ENCODE data around the gene PM20D2. TPM values are rescaled to one million over a fixed set of nuclear protein-coding genes. Genes with fewer than 3 reads are reported as not detected.

PM20D2 gene
- total and polyA plus RNA-seq, 4 donors: 3.1 to 21.5 (median 6.6) TPM

DNA sequence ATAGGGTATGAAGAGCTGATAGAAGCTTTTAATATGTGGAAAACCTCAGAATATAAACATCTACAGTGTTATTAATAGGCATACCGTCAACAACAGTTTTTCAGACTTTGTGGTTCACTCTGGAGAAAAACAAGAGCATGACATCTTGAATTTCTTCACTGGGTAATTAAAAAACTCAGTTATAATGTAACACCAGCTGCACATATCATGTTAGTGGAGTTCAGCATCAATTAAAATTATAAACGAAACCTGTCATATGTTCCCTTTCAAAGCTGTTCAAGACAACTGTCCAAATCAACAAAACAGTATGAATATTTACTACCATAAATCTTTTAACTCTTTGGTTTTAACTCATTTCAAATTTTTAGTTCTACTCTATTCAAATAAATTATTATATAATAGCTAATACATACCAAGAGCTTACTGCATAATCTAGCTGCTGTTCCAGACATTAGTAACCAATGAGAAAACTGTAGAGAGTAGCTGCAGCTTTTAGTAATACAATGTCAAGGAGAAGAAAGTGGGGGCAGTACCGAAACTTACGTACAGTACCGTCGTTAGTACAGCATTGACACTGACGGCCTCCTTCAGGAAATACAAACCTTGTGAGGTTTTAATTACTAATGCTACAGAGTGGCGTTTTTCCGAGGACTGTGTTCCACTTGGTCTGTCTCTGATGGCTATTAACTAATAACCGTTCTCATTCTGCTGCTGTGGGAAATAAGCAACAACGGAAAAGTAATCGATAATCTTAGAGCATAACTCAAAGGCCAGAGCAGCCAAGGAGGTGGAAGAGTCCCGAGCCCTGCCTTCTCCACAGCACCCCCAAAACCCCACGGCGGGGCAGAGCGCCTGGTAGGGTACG lies 532 bp upstream of the PM20D2 start:
- ATAC-seq (ENCODE audit: insufficient read depth, low FRiP score) (no peak), DNase-seq (peak in 2 of 3 donors; percentile 68)
- no peaks in the 10 kb centered on the region for H3K27me3 ChIP-seq (ENCODE audit: control insufficient read depth in 3 of 3, insufficient read depth in 3 of 3, low read length in 2 of 3)
- WGBS, 2 donors: 3 to 5% methylated on average over 17 of the region's 17 CpGs
- H3K36me3 ChIP-seq (ENCODE audit: control insufficient read depth in 4 of 4, insufficient read depth in 4 of 4, low read length in 4 of 4): peaks cover 0 to 2% (median under 1%) of the 10 kb centered on the region in 4 donors
- TF ChIP-seq, protein P1, sequence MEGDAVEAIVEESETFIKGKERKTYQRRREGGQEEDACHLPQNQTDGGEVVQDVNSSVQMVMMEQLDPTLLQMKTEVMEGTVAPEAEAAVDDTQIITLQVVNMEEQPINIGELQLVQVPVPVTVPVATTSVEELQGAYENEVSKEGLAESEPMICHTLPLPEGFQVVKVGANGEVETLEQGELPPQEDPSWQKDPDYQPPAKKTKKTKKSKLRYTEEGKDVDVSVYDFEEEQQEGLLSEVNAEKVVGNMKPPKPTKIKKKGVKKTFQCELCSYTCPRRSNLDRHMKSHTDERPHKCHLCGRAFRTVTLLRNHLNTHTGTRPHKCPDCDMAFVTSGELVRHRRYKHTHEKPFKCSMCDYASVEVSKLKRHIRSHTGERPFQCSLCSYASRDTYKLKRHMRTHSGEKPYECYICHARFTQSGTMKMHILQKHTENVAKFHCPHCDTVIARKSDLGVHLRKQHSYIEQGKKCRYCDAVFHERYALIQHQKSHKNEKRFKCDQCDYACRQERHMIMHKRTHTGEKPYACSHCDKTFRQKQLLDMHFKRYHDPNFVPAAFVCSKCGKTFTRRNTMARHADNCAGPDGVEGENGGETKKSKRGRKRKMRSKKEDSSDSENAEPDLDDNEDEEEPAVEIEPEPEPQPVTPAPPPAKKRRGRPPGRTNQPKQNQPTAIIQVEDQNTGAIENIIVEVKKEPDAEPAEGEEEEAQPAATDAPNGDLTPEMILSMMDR (IDR thresholded peaks at IDR 0.05; ENCODE audit: control extremely low read depth, extremely low read depth): no peak
- H3K9me3 ChIP-seq (ENCODE audit: control insufficient read depth in 4 of 4, insufficient read depth in 3 of 4, low read length in 3 of 4): no peaks in the 10 kb centered on the region
- H3K9ac ChIP-seq (ENCODE audit: insufficient read depth in 1 of 2, low read length in 2 of 2): peak overlapping the region in 1 of 2 donors; percentile 93
- peak overlapping the region; percentile 91 to 98 for H3K27ac ChIP-seq (ENCODE audit: low read depth in 1 of 2, low read length in 1 of 2)
- peaks cover 0 to 14% (median 2%) of the 10 kb centered on the region in 5 donors for H3K4me1 ChIP-seq (ENCODE audit: control insufficient read depth in 5 of 5, insufficient read depth in 5 of 5, low read length in 5 of 5)
- H3K4me3 ChIP-seq: peak overlapping the region; percentile 93

DNA sequence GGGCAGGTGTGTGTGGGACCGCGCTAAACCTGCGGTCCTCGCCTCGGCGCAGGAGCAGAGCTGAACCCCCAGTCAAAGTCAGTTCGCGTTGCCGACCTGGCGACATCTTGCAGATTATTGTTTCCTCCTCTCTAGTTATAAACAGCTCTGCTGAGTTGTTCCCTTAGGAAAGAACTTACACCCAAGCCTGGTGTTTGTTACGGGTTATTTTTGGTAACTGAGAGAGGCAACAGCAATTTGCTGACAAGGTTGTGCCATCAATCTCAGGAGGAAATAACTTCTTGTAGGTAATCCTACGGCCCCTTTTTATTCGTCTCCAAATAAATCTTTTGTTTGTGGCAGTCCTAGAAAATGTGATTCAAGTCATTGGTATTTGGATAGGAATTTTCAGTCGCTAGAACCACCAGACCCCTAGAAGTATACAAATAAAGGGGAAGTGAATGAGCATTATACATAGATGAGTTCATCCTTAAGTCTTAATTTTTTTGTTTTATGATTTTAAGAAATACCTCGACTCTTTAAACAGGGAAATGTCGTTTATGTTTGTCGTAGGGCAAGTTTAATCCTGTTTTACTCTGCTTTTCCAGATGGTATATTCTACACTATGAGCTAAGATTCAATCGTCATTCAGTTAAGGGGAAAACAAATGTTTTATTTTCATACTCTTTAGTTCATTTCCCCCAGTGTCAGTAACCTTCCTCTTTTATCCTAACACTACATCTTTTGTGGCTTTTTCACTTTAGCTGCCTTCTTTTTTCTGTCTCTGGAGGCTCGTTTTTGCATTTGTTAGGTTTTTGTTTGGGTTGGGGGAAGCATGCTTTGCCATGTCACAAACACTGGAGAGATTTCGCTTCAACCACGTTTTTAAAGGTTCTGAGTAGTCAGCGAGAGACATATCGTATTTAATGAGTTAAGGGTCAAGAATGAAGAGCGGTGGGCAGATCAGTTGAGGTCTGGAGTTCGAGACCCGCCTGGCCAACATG lies 1.2 kb downstream of the PM20D2 start:
- 24 to 28% methylated on average over 26 of the region's 26 CpGs for WGBS, 2 donors
- TF ChIP-seq, protein P1 (IDR thresholded peaks at IDR 0.05; ENCODE audit: control extremely low read depth, extremely low read depth): no peak
- H3K27me3 ChIP-seq (ENCODE audit: control insufficient read depth in 3 of 3, insufficient read depth in 3 of 3, low read length in 2 of 3): no peaks in the 10 kb centered on the region
- peak overlapping the region; percentile 93 for H3K4me3 ChIP-seq
- peaks cover 0 to 2% (median 1%) of the 10 kb centered on the region in 4 donors for H3K36me3 ChIP-seq (ENCODE audit: control insufficient read depth in 4 of 4, insufficient read depth in 4 of 4, low read length in 4 of 4)
- peak overlapping the region; percentile 63 to 73 for H3K9ac ChIP-seq (ENCODE audit: insufficient read depth in 1 of 2, low read length in 2 of 2)
- peak in 2 of 3 donors; percentile 61 to 70 for DNase-seq
- peak; percentile 60 for ATAC-seq (ENCODE audit: insufficient read depth, low FRiP score)
- no peaks in the 10 kb centered on the region for H3K9me3 ChIP-seq (ENCODE audit: control insufficient read depth in 4 of 4, insufficient read depth in 3 of 4, low read length in 3 of 4)
- peak overlapping the region; percentile 91 to 98 for H3K27ac ChIP-seq (ENCODE audit: low read depth in 1 of 2, low read length in 1 of 2)
- H3K4me1 ChIP-seq (ENCODE audit: control insufficient read depth in 5 of 5, insufficient read depth in 5 of 5, low read length in 5 of 5): peaks cover 0 to 14% (median 2%) of the 10 kb centered on the region in 5 donors

DNA sequence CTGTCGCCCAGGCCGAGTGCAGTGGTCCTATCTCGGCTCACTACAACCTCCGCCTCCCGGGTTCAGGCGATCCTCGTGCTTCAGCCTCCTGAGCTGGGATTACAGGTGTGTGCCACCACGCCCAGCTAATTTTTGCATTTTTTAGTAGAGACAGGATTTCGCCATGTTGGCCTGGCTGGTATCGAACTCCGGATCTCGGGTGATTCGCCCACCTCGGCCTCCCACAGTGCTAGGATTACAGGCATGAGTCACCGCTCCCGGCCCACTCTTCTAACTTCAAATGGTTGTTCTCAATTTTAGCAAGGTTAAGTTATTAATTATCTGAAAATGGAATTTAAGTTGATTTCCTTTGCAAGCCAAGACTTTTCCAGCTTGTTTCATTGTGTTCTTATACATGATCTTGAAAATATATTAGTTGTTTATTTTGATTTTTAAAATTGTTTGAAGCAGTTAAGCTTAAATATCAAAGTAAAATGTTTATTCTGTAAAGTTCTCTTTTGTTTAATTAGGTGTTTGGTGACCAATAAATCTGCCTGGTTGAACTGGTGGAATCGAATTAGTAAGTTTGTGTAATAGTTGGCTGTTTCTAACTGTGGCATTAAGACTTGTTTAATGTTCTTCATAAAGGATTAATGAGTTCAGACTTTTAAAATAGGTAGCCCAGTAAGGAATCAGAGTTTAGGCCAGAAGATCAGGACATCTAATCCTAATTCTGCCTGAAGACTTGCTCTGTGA lies 2.3 kb downstream of the PM20D2 start:
- Histone ChIP-seq H3K9ac (ENCODE audit: insufficient read depth in 1 of 2, low read length in 2 of 2) (no peak overlapping the region), H3K36me3 (ENCODE audit: control insufficient read depth in 4 of 4, insufficient read depth in 4 of 4, low read length in 4 of 4) (peaks cover 0 to 2% (median under 1%) of the 10 kb centered on the region in 4 donors), H3K27ac (ENCODE audit: low read depth in 1 of 2, low read length in 1 of 2) (no peak overlapping the region), H3K4me1 (ENCODE audit: control insufficient read depth in 5 of 5, insufficient read depth in 5 of 5, low read length in 5 of 5) (peaks cover 0 to 14% (median 2%) of the 10 kb centered on the region in 5 donors), H3K27me3 (ENCODE audit: control insufficient read depth in 3 of 3, insufficient read depth in 3 of 3, low read length in 2 of 3) (no peaks in the 10 kb centered on the region), H3K9me3 (ENCODE audit: control insufficient read depth in 4 of 4, insufficient read depth in 3 of 4, low read length in 3 of 4) (no peaks in the 10 kb centered on the region), H3K4me3 (no peak overlapping the region)
- WGBS, 2 donors: 91 to 92% methylated on average over 17 of the region's 17 CpGs
- TF ChIP-seq, protein P1 (IDR thresholded peaks at IDR 0.05; ENCODE audit: control extremely low read depth, extremely low read depth): no peak
- ATAC-seq (ENCODE audit: insufficient read depth, low FRiP score) (no peak), DNase-seq (no peak)

Measured in lung (tissue), 12 donors.